ENCODE data around the gene TRAF2.

Gene TRAF2

DNA sequence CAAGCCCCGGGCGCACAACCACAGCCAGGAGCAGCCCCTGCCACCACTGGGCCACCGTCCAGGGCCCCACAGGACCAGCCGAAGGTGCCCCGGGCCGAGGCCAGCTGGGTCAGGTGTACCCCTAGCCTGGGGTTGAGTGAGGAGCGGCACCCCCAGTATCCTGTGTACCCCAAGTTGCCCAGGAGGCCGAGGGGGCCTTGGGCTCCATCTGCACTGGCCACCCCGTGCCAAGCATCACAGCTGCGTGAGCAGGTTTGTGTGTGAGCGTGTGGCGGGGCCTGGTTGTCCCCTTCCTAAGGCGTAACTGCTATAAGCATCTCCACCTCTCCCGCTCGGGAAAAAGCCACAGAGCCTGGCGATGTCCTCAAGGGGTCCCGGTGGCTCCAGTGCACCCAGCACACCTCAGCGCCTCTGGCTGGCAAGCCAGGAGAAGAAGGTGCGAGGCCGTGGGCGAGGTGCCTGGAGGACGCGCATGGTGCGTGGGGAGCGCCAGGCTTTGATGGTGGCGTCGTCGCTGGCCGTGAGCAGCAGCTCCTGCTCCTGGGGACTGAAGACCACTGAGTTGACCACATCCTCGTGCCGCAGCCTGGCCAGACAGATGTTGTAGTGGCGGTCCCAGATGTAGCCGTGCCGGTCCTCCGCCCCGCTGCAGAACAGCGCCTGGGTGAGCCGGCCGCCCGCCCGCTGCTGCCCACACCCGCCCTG, 54.4 kb downstream of the TRAF2 start:
- DNase-seq = no peak

GRCh38 chr9:136941231-136942111, 55.2 kb downstream of the TRAF2 start:
- DNase-seq = no peak

DNA sequence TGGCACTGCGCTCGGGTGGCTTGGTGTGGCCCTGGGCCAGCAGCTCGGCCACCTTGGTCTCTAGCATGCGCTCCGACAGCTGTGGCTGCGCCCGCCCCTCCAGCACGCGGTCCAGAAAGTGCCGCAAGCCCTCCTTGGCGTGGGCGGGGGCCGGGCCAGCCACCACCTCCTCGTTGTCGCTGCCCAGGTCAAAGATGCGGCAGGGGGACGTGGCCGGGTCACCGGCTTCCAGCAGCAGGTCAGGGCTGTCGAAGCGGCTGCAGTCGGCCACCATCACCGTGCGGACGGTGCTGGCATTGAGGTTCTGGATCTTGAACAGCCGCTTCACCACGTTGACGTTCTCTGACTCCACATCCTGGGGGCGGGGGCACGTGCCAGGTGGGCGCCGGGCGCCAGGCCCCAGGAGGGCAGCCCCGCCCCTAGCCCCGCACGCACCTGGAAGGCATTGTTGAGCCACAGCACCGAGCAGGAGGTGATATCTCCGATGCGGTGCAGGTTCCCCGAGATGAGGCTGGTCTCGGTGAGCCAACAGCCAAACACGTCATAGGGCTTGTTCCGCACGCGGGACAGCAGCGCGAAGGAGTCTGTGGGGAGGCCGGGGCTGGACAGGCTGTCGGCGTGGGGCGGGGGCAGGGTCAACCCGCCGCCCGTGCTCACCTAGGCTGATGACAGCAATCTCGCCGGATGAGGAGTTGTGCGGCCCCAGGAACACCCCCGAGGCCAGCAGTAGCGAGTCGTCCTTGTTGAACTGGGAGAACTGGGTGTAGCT, 56.0 kb downstream of the TRAF2 start:
- DNase-seq = no peak

GRCh38 chr9:136942881-136943230, 56.5 kb downstream of the TRAF2 start:
- no peak for DNase-seq

GRCh38 chr9:136943291-136944211, 57.2 kb downstream of the TRAF2 start:
- DNase-seq = peak; percentile 13

DNA sequence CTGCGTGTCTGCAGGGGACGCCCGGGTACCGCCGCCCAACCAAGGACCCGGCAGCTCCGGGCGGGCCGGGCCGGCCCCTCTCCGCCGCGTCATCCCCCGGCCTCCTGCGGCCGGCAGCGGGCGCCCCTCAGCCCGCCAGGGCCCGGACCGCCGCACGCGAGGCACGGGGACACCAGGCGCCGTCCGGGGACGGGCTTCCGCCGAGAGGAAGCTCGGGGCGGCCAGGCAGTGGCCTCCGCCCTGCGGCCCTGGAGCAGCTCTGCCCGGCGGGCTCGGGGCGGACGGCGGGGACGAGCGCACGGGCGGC, 57.8 kb downstream of the TRAF2 start:
- no peak for DNase-seq

- DNase-seq = peak; percentile 87
Measured at GRCh38 chr9:136944519-136945332, 58.4 kb downstream of the TRAF2 start, which contains the start of the genes C8G and FBXW5. TSS of gene C8G (plus strand) at chr9:136945243. CDS start at chr9:136945321, 78 bp downstream. TSS of gene FBXW5 (minus strand) at chr9:136944738. CDS start at chr9:136944083, 655 bp downstream.

DNA sequence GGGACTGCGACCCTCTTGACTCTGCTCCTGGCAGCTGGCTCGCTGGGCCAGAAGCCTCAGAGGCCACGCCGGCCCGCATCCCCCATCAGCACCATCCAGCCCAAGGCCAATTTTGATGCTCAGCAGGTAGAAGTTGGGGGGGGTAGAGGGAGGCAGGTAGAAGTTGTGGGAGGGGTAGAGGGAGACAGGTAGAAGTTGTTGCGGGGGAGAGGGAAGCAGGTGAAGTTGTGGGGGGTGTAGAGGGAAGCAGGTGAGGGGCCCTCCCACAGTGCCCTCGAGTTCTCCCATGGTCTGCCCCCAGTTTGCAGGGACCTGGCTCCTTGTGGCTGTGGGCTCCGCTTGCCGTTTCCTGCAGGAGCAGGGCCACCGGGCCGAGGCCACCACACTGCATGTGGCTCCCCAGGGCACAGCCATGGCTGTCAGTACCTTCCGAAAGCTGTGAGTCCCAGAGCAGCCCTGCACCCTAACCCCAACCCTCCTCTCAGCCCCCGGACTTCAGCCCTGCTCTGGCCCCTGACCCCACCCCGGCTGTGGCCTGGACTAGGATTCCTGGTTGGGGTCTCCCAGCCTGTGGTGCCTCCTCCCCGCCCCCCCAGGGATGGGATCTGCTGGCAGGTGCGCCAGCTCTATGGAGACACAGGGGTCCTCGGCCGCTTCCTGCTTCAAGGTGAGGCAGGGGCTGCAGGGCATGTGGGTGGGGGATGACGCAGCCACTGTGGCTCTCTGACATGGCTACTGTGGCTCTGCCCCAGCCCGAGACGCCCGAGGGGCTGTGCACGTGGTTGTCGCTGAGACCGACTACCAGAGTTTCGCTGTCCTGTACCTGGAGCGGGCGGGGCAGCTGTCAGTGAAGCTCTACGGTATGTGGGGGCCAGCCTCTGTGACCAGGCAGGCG, 59.3 kb downstream of the TRAF2 start:
- no peak for DNase-seq

- DNase-seq = no peak
Measured at GRCh38 chr9:136946228-136947027, 60.1 kb downstream of the TRAF2 start.

GRCh38 chr9:136947028-136947891, 60.9 kb downstream of the TRAF2 start:
- no peak for DNase-seq

GRCh38 chr9:136947955-136948510, 61.7 kb downstream of the TRAF2 start:
- DNase-seq = peak; percentile 30

DNA sequence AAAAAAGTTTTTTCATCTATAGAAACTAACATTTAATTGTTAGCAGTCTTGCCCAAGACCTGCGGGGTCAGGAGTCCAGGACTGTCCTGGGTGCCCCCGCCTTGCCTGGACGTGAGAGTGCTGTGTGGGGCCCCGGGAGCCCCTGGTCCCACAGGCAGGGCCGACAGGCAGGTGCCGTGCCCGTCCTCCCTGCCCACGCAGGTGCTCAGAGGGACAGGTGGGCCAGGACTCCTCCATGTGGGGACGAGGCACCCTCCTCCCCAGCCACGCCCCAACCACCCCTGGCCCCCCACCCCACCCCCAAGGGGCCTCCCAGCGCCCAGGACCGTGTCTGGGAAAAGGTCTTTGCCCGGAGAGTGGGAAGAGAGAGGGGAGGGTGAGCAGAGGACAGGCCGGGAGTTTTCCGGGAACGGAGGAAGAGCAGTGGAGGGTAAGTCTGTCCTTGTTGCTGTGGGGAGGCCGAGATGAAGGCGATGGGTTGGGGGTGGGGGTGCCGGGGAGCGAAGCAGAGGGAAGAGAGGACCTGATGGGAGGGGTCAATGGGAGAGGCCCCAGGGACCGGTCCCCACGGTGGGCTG, 63.0 kb downstream of the TRAF2 start:
- peak; percentile 34 for DNase-seq

DNA sequence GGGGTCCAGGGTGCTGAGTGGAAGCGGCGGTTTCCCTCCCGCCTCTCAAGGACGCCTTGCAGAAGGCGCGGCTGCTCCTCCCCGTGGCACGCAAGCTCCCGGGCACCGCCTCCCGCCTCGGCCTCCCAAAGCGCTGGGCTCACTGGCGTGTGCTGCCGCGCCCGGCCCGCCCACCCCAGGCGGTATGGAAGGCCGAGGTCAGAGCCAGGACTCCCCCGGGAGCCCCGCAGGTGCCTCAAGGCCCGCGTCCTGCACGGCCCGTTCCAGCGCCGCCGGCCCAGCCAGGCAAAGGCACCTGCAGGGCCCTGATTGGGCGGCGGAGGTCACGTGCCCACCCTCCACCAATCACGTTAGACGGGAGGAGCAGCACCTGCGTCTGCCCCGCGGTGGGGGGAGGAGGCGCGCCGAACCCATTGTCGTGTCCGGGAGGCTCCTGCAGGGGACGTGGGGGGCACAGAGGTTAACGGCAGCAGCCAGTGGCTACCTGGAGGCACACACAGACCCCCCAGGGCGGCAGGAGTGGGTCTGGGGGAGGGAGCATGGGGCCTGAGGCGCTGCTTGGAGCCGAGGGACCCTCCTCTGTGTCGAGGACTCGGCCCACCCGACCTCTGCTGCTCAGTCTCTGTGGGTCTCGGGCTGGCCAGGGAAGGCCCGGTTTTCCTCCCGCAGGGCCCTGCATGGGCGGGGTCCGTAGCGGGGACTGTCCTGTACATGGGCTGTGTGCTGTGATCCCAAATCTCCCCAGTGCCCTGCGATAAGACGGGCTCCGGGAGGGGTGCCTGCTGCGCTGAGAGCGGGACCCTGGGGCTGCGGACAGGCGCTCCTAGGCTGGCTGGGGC, 63.7 kb downstream of the TRAF2 start:
- DNase-seq = peak; percentile 94

- DNase-seq = no peak
Measured at GRCh38 chr9:136950656-136951276, 64.5 kb downstream of the TRAF2 start.

GRCh38 chr9:136951541-136952320, 65.4 kb downstream of the TRAF2 start, which contains the start of gene LCN12:
TSS of gene LCN12 (plus strand) at chr9:136952273. CDS start at chr9:136952328, 55 bp downstream.
- DNase-seq = no peak

Measured in NCI-H146 (cell line).